ENCODE results near the gene PHACTR2. TPM values are rescaled to one million over a fixed set of nuclear protein-coding genes. Genes with fewer than 3 reads are reported as not detected.

Gene PHACTR2
- total RNA-seq, 1 experiment from 2014 or later: 27.6 TPM

DNA sequence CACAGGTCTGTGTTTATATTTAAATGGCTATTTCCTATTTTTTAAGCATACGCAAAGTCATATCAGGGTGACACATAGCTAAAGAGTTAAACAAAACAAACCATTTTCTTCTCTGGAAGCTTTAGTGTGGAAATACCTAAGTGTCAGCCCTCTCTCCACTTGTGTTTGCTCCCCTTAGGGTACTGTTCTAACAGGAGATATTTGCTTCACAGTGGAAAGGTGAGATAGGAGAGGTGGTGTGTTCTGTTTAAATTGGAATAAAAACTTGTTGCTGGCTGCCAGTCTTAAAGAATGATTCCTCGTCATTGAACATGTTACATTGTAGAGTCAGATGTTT lies 18.9 kb downstream of the PHACTR2 start:
- Histone ChIP-seq H2AFZ (ENCODE audit: low read depth, low read length, poor library complexity, severe bottlenecking) (no peak overlapping the region), H3K4me1 (ENCODE audit: control insufficient read depth in 1 of 2, insufficient read depth in 2 of 2, low read length in 2 of 2) (0 out of 4 replicates have a peak, but pooled peaks cover 0 to 6% of the 10 kb centered on the region in 2 experiments), H3K4me2 (ENCODE audit: low read length) (no peak overlapping the region), H3K27me3 (ENCODE audit: insufficient read depth, low read length) (no peaks in the 10 kb centered on the region), H4K20me1 (ENCODE audit: insufficient read depth) (no peaks in the 10 kb centered on the region), H3K79me2 (ENCODE audit: insufficient read depth, low read length) (no peaks in the 10 kb centered on the region; the same call in 1 of the 2 replicates), H3K9me3 (ENCODE audit: control insufficient read depth in 1 of 2, insufficient read depth in 1 of 2, low read depth in 1 of 2, low read length in 2 of 2) (no peaks in the 10 kb centered on the region), H3K4me3 (replicated peaks in 1 of 2; ENCODE audit: low read depth in 1 of 2, low read length in 2 of 2) (no peak overlapping the region), H3K27ac (ENCODE audit: low read depth, low read length) (no peak overlapping the region), H3K9ac (ENCODE audit: low read length) (no peak overlapping the region), H3K9me2 (ENCODE audit: insufficient read depth) (no peaks in the 10 kb centered on the region), H3K36me3 (ENCODE audit: control insufficient read depth in 1 of 2, insufficient read depth in 2 of 2, low read length in 2 of 2) (no peaks in the 10 kb centered on the region)
- DNase-seq (ENCODE audit: low read depth, low spot score) (no peak), ATAC-seq (no peak)
- no TSS peak for BruUV-seq (replicated peaks)
- TF ChIP-seq YY1 (IDR thresholded peaks at IDR 0.05; ENCODE audit: extremely low read depth, insufficient replicate concordance, low read depth, low read length) (no peak), JUND (IDR thresholded peaks at IDR 0.05) (no peak), ZNF274 (IDR thresholded peaks at IDR 0.05; ENCODE audit: low read depth, low read length) (no peak), RAD21 (IDR thresholded peaks at IDR 0.05; ENCODE audit: low read depth) (no peak), EGR1 (IDR thresholded peaks at IDR 0.05; ENCODE audit: low read depth) (no peak), POLR2AphosphoS5 (IDR thresholded peaks at IDR 0.05; ENCODE audit: low read depth, low read length) (no peak), SRF (IDR thresholded peaks at IDR 0.05; ENCODE audit: low read depth) (no peak), EZH2phosphoT487 (IDR thresholded peaks at IDR 0.05; ENCODE audit: borderline replicate concordance) (no peak), POLR2A (IDR thresholded peaks at IDR 0.05; ENCODE audit: borderline replicate concordance, extremely low read depth, insufficient read depth, insufficient read length) (no peak)
- TF ChIP-seq, protein P1, sequence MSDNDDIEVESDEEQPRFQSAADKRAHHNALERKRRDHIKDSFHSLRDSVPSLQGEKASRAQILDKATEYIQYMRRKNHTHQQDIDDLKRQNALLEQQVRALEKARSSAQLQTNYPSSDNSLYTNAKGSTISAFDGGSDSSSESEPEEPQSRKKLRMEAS (IDR thresholded peaks at IDR 0.05): no peak
- TF ChIP-seq, protein P2, sequence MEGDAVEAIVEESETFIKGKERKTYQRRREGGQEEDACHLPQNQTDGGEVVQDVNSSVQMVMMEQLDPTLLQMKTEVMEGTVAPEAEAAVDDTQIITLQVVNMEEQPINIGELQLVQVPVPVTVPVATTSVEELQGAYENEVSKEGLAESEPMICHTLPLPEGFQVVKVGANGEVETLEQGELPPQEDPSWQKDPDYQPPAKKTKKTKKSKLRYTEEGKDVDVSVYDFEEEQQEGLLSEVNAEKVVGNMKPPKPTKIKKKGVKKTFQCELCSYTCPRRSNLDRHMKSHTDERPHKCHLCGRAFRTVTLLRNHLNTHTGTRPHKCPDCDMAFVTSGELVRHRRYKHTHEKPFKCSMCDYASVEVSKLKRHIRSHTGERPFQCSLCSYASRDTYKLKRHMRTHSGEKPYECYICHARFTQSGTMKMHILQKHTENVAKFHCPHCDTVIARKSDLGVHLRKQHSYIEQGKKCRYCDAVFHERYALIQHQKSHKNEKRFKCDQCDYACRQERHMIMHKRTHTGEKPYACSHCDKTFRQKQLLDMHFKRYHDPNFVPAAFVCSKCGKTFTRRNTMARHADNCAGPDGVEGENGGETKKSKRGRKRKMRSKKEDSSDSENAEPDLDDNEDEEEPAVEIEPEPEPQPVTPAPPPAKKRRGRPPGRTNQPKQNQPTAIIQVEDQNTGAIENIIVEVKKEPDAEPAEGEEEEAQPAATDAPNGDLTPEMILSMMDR (IDR thresholded peaks at IDR 0.05 in 2 of 3, conservative IDR thresholded peaks at IDR 0.05 in 1 of 3; ENCODE audit: borderline replicate concordance in 1 of 3, insufficient read depth in 1 of 3, low read depth in 2 of 3, low read length in 2 of 3): no peak
- ChIA-PET RAD21 (ENCODE audit: low non-redundant PET in 1 of 2, low total read pairs in 2 of 2, uncharacterized antibody in 2 of 2, unreplicated experiment in 2 of 2) (no interaction called here), POLR2A (no interaction called here), CTCF (no interaction called here)
- intact Hi-C loops (cut with micrococcal nuclease): no loop called here
